ENCODE data around the gene ZNF277.

ZNF277 gene

DNA sequence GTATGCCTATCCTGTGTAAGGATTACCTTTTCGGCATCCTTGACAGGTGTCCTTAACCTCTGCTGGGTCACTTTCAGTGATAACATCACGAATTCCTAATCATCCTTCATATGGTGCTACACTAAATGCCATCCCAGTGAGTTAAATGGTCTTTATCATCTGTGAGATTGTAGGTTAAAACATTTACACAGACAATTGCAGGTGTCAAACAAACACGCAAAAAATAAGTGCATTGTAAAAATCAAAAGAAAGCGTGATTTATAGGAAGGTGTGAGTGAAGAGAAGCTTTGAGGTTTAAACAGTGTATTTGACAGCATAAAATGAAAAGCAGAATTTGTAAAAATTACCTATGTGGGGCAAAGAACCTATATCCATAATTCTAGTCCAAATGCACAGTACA is 132.3 kb downstream of the ZNF277 start:
- Histone ChIP-seq H3K9me3 (ENCODE audit: control insufficient read depth, low read length) (peaks cover 9% of the 10 kb centered on the region), H3K4me1 (ENCODE audit: control insufficient read depth, insufficient read depth, low read depth, low read length) (no peaks in the 10 kb centered on the region)
- WGBS = 93% methylated on average over 3 of the region's 4 CpGs

DNA sequence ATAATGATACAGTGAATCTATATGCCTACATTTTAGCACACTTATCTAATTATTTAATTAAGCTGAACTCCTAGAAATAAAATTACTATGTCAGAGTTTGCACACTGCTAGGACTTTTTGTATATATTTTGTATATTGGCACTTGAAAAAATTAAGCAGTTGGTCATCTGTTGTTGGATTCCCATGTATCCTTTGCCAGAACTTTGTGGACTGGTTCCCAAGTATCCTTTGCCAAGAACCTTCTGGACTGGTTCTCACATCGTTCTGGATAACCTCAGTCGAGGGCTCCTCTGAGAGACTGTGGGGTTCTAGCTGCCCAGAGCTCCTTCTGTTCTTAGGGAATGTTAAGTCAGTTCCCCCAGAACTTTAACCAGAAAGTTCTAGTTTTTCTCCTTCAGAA is 135.0 kb downstream of the ZNF277 start:
- H3K9me3 ChIP-seq (ENCODE audit: control insufficient read depth, low read length) = peaks cover 9% of the 10 kb centered on the region
- no peak overlapping the region for H3K9ac ChIP-seq (ENCODE audit: low read length)
- H4K91ac ChIP-seq (ENCODE audit: low read length) = no peak overlapping the region
- H2BK15ac ChIP-seq (ENCODE audit: low read depth, poor library complexity, severe bottlenecking) = no peak overlapping the region
- H3K14ac ChIP-seq (ENCODE audit: low read length in 2 of 2) = no peak overlapping the region
- H3K4me1 ChIP-seq (ENCODE audit: control insufficient read depth, insufficient read depth, low read depth, low read length) = no peaks in the 10 kb centered on the region
- no peaks in the 10 kb centered on the region for H3K79me1 ChIP-seq (replicated peaks; ENCODE audit: low read length, poor library complexity, severe bottlenecking)
- H2BK120ac ChIP-seq (ENCODE audit: low read depth, low read length) = no peak overlapping the region
- H2BK5ac ChIP-seq (ENCODE audit: low read depth, low read length, poor library complexity, severe bottlenecking) = no peak overlapping the region
- no peak overlapping the region for H3K18ac ChIP-seq (ENCODE audit: low read depth in 1 of 2, low read length in 2 of 2)
- H2AFZ ChIP-seq (ENCODE audit: low read depth, low read length) = no peak overlapping the region
- no peak overlapping the region for H3K23ac ChIP-seq (ENCODE audit: low read length in 2 of 2)
- H2AK5ac ChIP-seq (ENCODE audit: low read length, severe bottlenecking) = no peak overlapping the region
- WGBS = 94% methylated on average over 2 of the region's 2 CpGs
- no peak overlapping the region for H3K4me3 ChIP-seq (ENCODE audit: insufficient read depth in 1 of 2, low read depth in 1 of 2, low read length in 2 of 2)
- DNase-seq = no peak
- H3K36me3 ChIP-seq (ENCODE audit: control insufficient read depth in 1 of 2, insufficient read depth in 2 of 2, low read depth in 1 of 2, low read length in 2 of 2) = peaks cover 4 to 71% of the 10 kb centered on the region in 2 experiments
- H3K4ac ChIP-seq (ENCODE audit: low read depth in 1 of 2, low read length in 2 of 2) = no peak overlapping the region
- H4K8ac ChIP-seq (ENCODE audit: low read length) = no peak overlapping the region
- no peak overlapping the region for H3K4me2 ChIP-seq (ENCODE audit: low read length, poor library complexity, severe bottlenecking)
- no peaks in the 10 kb centered on the region for H3K27me3 ChIP-seq (ENCODE audit: control insufficient read depth in 1 of 2, insufficient read depth in 1 of 2, low read length in 2 of 2)
- H3K27ac ChIP-seq (ENCODE audit: low read length, poor library complexity, severe bottlenecking) = no peak overlapping the region
- no peak overlapping the region for H2BK12ac ChIP-seq (ENCODE audit: low read length in 2 of 2)

More for the DNA sequence above, 132.3 kb downstream of the ZNF277 start:
- no peak overlapping the region for H2BK120ac ChIP-seq (ENCODE audit: low read depth, low read length)
- DNase-seq = no peak
- H3K4me3 ChIP-seq (ENCODE audit: insufficient read depth in 1 of 2, low read depth in 1 of 2, low read length in 2 of 2) = no peak overlapping the region
- no peak overlapping the region for H2BK5ac ChIP-seq (ENCODE audit: low read depth, low read length, poor library complexity, severe bottlenecking)
- no peak overlapping the region for H3K27ac ChIP-seq (ENCODE audit: low read length, poor library complexity, severe bottlenecking)
- no peak overlapping the region for H4K8ac ChIP-seq (ENCODE audit: low read length)
- no peak overlapping the region for H3K23ac ChIP-seq (ENCODE audit: low read length in 2 of 2)
- H3K18ac ChIP-seq (ENCODE audit: low read depth in 1 of 2, low read length in 2 of 2) = no peak overlapping the region
- H3K4me2 ChIP-seq (ENCODE audit: low read length, poor library complexity, severe bottlenecking) = no peak overlapping the region
- H3K4ac ChIP-seq (ENCODE audit: low read depth in 1 of 2, low read length in 2 of 2) = no peak overlapping the region
- no peak overlapping the region for H2BK15ac ChIP-seq (ENCODE audit: low read depth, poor library complexity, severe bottlenecking)
- peaks cover 4 to 69% of the 10 kb centered on the region in 2 experiments for H3K36me3 ChIP-seq (ENCODE audit: control insufficient read depth in 1 of 2, insufficient read depth in 2 of 2, low read depth in 1 of 2, low read length in 2 of 2)
- H2AK5ac ChIP-seq (ENCODE audit: low read length, severe bottlenecking) = no peak overlapping the region
- no peak overlapping the region for H3K9ac ChIP-seq (ENCODE audit: low read length)
- no peaks in the 10 kb centered on the region for H3K79me1 ChIP-seq (replicated peaks; ENCODE audit: low read length, poor library complexity, severe bottlenecking)
- no peaks in the 10 kb centered on the region for H3K27me3 ChIP-seq (ENCODE audit: control insufficient read depth in 1 of 2, insufficient read depth in 1 of 2, low read length in 2 of 2)
- no peak overlapping the region for H4K91ac ChIP-seq (ENCODE audit: low read length)
- no peak overlapping the region for H3K14ac ChIP-seq (ENCODE audit: low read length in 2 of 2)
- H2AFZ ChIP-seq (ENCODE audit: low read depth, low read length) = no peak overlapping the region
- no peak overlapping the region for H2BK12ac ChIP-seq (ENCODE audit: low read length in 2 of 2)

DNA sequence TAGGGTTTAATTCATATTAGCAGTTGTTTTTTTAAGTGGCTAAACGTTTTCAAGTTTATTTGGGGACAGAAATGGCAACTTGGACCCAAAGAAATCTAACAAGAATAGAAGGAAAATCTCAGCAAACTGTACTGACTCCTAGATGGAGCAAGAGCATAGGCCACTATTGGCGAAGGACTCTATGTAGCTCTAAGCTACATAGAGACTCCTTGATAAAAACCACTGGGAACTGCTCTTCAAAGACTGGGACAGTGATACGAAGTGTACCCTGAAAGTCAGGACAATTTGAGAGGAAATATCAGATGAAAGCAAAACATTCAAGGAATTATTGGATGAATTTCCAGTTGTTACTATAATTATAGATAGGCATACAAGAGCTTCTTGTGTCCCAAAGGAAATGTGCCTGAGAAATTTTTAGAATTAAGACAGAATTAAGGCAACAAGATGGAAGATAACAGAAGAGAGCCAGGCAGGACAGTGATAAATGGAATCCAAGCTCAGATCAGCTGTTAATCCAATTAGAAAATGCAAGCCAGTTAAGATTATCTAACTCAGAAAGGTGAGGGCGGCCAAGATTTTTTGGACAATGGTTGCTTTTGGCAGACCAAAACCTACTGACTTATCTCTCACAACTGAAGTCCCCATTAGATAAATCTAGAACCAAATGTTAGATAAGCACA is 140.0 kb downstream of the ZNF277 start:
- Histone ChIP-seq H3K36me3 (ENCODE audit: control insufficient read depth in 1 of 2, insufficient read depth in 2 of 2, low read depth in 1 of 2, low read length in 2 of 2) (peaks cover 4 to 36% of the 10 kb centered on the region in 2 experiments), H3K14ac (ENCODE audit: low read length in 2 of 2) (no peak overlapping the region), H3K9ac (ENCODE audit: low read length) (no peak overlapping the region), H4K8ac (ENCODE audit: low read length) (no peak overlapping the region), H2BK5ac (ENCODE audit: low read depth, low read length, poor library complexity, severe bottlenecking) (no peak overlapping the region), H2AK5ac (ENCODE audit: low read length, severe bottlenecking) (no peak overlapping the region), H3K4me3 (ENCODE audit: insufficient read depth in 1 of 2, low read depth in 1 of 2, low read length in 2 of 2) (no peak overlapping the region), H2BK15ac (ENCODE audit: low read depth, poor library complexity, severe bottlenecking) (no peak overlapping the region), H3K79me1 (replicated peaks; ENCODE audit: low read length, poor library complexity, severe bottlenecking) (no peaks in the 10 kb centered on the region), H3K4me2 (ENCODE audit: low read length, poor library complexity, severe bottlenecking) (no peak overlapping the region), H3K4me1 (ENCODE audit: control insufficient read depth, insufficient read depth, low read depth, low read length) (no peaks in the 10 kb centered on the region), H2AFZ (ENCODE audit: low read depth, low read length) (no peak overlapping the region), H4K91ac (ENCODE audit: low read length) (no peak overlapping the region), H2BK12ac (ENCODE audit: low read length in 2 of 2) (no peak overlapping the region), H3K27ac (ENCODE audit: low read length, poor library complexity, severe bottlenecking) (no peak overlapping the region), H3K27me3 (ENCODE audit: control insufficient read depth in 1 of 2, insufficient read depth in 1 of 2, low read length in 2 of 2) (no peaks in the 10 kb centered on the region), H3K18ac (ENCODE audit: low read depth in 1 of 2, low read length in 2 of 2) (no peak overlapping the region), H3K9me3 (ENCODE audit: control insufficient read depth, low read length) (peaks cover 9% of the 10 kb centered on the region), H3K23ac (ENCODE audit: low read length in 2 of 2) (no peak overlapping the region), H2BK120ac (ENCODE audit: low read depth, low read length) (no peak overlapping the region), H3K4ac (ENCODE audit: low read depth in 1 of 2, low read length in 2 of 2) (no peak overlapping the region)
- 89% methylated on average over 3 of the region's 4 CpGs for WGBS
- no peak for DNase-seq

- no peak overlapping the region for H2AK5ac ChIP-seq (ENCODE audit: low read length, severe bottlenecking)
- no peak overlapping the region for H2BK12ac ChIP-seq (ENCODE audit: low read length in 2 of 2)
- no peak overlapping the region for H2AFZ ChIP-seq (ENCODE audit: low read depth, low read length)
- H2BK120ac ChIP-seq (ENCODE audit: low read depth, low read length) = no peak overlapping the region
- H2BK5ac ChIP-seq (ENCODE audit: low read depth, low read length, poor library complexity, severe bottlenecking) = no peak overlapping the region
- no peak overlapping the region for H3K14ac ChIP-seq (ENCODE audit: low read length in 2 of 2)
- H3K18ac ChIP-seq (ENCODE audit: low read depth in 1 of 2, low read length in 2 of 2) = no peak overlapping the region
- H3K36me3 ChIP-seq (ENCODE audit: control insufficient read depth in 1 of 2, insufficient read depth in 2 of 2, low read depth in 1 of 2, low read length in 2 of 2) = peaks cover 4 to 30% of the 10 kb centered on the region in 2 experiments
- no peak overlapping the region for H3K27ac ChIP-seq (ENCODE audit: low read length, poor library complexity, severe bottlenecking)
- H3K27me3 ChIP-seq (ENCODE audit: control insufficient read depth in 1 of 2, insufficient read depth in 1 of 2, low read length in 2 of 2) = no peaks in the 10 kb centered on the region
- H3K9ac ChIP-seq (ENCODE audit: low read length) = no peak overlapping the region
- H3K4me3 ChIP-seq (ENCODE audit: insufficient read depth in 1 of 2, low read depth in 1 of 2, low read length in 2 of 2) = no peak overlapping the region
- H3K4me2 ChIP-seq (ENCODE audit: low read length, poor library complexity, severe bottlenecking) = no peak overlapping the region
- H4K8ac ChIP-seq (ENCODE audit: low read length) = no peak overlapping the region
- H3K4ac ChIP-seq (ENCODE audit: low read depth in 1 of 2, low read length in 2 of 2) = no peak overlapping the region
- H2BK15ac ChIP-seq (ENCODE audit: low read depth, poor library complexity, severe bottlenecking) = no peak overlapping the region
- H3K79me1 ChIP-seq (replicated peaks; ENCODE audit: low read length, poor library complexity, severe bottlenecking) = no peaks in the 10 kb centered on the region
- peaks cover 9% of the 10 kb centered on the region for H3K9me3 ChIP-seq (ENCODE audit: control insufficient read depth, low read length)
- no peak for DNase-seq
- no peaks in the 10 kb centered on the region for H3K4me1 ChIP-seq (ENCODE audit: control insufficient read depth, insufficient read depth, low read depth, low read length)
- no peak overlapping the region for H4K91ac ChIP-seq (ENCODE audit: low read length)
- no peak overlapping the region for H3K23ac ChIP-seq (ENCODE audit: low read length in 2 of 2)
Observed at GRCh38 chr7:112347088-112347487, 140.6 kb downstream of the ZNF277 start.

Measured in mesenchymal stem cell (in vitro differentiated cells and primary cell).